ENCODE measurements around the gene CLPTM1.
"Not testable (repeated sequence)": the region's sequence is repeated elsewhere in the genome, so short reads cannot be mapped to it uniquely, and the experiment has no call there.

Gene CLPTM1

GRCh38 chr19:44942067-44942571, 13.1 kb upstream of the CLPTM1 start, which contains the start of gene APOC4:
TSS of gene APOC4 (plus strand) at chr19:44942237. CDS start at chr19:44942278, 41 bp downstream.
- no peak for DNase-seq

DNA sequence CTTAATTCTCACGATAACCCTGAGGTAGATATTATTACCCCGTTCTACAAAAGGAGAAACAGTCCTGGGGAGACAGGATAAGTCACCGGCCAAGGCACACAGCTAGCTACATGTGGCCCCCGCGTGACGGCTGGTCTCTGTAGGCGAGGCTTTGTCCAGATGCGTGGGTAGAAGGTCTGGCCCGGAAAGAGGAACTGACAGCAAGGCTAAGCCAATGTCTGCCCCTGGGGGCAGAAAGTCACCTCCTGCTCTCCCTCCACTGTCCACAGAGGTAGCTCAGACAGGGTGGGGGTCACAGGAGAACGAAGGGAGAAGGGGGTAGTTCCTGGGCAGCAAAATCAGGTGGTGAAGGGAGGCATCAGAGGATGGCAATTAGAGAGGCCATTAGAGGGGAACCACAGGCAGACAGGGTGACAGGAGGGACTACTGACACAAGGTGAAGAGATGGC, 11.4 kb upstream of the CLPTM1 start:
- no peak for DNase-seq

DNA sequence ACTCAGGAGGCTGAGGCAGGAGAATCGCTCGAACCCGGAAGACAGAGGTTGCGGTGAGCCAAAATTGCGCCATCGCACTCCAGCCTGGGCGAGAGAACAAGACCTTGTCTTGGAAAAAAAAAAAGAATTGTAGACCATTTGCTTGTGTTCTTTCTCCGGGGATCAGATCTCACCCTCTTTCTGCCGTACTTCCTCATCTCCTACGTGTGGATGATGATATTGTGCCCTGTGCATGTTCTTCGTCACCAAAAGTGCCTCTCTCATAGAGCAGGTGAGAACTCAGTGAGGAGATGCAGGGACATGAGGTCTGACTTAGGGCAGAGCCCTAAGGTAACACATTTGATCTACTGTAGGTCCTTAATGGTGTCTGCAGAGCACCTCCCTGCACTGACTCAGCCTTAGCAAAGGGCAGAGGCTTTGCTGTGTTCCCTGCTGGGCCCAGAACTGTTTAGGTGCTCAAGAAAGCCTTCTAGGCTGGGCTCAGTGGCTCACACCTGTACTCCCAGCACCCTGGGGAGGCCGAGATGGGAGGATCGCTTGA, 8.1 kb upstream of the CLPTM1 start:
- DNase-seq: no peak

DNA sequence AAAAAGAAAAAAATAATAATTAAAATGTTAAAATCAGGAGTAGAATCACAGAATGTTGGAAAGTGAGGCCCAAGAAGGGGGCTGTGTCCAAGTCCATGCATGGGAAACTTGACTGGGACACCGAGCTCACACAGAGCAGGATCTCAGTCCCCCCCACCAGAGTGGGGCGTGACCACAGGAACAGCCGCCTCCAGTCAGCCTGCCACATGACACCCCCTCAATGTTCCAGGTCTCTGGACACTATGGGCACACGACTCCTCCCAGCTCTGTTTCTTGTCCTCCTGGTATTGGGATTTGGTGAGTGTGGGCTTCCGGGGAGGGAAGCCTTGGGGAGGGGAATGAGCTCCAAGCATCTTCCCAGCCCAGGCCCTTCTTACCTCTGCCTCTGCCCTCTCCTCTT, 6.9 kb upstream of the CLPTM1 start:
- DNase-seq: no peak

- DNase-seq: no peak
These were observed 6.3 kb upstream of the CLPTM1 start for GRCh38 chr19:44948763-44949374.

- no peak for DNase-seq
These were observed 5.6 kb upstream of the CLPTM1 start for GRCh38 chr19:44949550-44949949.

DNA sequence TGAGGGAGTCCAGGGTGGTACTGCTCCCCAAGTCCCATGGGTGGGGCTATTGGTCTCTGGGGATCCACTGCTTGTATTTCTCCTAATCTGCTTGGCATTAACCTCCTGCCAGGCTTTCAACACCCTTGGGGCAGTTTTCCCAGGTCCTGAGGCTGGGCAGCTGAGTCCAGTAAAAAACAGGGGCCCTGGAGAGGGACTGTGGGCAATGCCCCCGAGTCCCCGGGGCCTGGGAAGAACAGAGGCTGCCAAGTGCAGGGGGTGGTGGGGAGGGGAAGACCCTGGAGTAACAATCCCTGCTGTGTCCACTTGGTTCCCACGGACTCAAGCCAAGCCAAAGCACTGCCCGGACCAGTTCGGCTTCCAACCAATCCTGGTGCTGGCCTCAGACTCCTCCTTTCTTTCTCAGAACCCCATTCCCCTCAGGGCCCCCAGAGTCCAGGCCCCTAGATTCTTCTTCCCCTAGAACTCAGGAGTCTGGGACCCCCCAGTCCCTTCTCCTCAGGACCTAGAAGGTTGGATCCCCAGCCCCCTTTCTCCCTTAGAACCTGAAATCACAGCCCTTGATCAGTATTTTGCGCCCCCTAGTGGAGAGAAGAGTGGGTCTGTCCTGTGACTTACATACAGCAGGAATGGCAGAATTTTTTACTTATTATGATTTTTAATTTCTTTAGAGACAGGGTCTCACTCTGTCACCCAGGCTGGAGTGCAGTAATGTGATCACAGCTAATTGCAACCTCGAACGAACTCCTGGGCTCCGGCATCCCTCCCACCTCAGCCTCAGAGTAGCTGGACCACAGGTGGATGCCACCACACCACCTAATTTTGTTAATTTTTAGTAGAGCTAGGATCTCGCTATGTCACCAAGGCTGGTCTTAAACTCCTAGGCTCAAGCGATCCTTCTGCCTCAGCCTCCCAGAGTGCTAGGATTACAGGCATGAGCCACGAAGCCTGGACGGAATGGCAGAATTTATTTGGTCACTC, 3.7 kb upstream of the CLPTM1 start:
- peak; percentile 76 for DNase-seq

DNA sequence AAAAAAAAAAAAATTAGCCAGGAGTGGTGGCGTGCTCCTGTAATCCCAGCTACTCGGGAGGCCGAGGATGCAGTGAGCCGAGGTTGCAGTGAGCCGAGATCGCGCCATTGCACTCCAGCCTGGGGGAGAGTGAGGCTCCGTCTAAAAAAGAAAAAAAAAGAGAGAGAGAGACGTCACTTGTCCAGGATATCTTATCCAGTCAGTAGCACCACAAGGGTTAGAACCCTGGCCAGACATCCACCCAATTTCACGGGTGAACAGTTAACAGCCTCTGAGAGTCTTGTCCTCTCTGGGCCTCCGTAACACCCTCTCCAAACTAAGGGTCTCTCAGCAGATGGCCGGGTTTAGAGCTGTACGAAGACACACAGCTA, 917 bp upstream of the CLPTM1 start:
- no peak for DNase-seq

- no peak for DNase-seq
These were observed 592 bp downstream of the CLPTM1 start for GRCh38 chr19:44955505-44956439.

- no peak for DNase-seq
These were observed 2.3 kb downstream of the CLPTM1 start for GRCh38 chr19:44957526-44957925.

DNA sequence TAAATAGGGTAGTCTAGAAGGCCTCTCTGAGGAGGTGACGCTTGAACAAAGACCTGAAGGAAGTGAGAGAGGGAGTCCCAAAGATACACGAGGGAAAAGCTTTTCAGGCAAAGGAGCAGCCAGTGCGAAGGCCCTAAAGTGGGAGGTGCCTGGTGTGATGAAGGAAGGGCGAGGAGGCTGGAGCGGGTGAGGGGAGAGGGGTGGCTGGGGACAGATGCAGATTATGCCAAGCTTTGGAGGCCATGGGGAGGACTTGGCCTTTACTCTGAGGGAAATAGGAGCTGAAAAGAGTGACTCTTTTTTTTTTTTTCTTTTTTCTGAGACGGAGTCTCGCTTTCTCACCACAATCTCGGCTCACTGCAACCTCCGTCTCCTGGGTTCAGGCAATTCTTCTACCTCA, 2.9 kb downstream of the CLPTM1 start:
- no peak for DNase-seq

- DNase-seq: no peak
These were observed 4.5 kb downstream of the CLPTM1 start for GRCh38 chr19:44959691-44960090.

- DNase-seq: no peak
These were observed 5.9 kb downstream of the CLPTM1 start for GRCh38 chr19:44960906-44961728.

DNA sequence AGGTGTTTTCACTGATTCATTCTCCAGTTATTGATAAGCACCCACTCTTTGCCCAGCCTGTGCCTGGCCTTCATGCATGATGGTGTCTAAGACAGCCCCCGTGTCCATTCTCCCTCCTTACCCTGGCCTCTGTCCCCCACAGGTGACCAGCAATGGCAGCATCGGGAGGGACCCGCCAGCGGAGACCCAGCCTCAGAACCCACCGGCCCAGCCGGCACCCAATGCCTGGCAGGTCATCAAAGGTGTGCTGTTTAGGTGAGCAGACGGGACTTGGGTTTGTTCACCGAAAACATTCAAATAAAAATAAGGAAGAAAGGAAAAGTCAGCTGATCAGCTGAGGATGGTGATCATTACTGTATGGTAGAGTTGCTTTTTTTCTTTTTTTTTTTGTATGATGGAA, 6.6 kb downstream of the CLPTM1 start:
- no peak for DNase-seq

DNA sequence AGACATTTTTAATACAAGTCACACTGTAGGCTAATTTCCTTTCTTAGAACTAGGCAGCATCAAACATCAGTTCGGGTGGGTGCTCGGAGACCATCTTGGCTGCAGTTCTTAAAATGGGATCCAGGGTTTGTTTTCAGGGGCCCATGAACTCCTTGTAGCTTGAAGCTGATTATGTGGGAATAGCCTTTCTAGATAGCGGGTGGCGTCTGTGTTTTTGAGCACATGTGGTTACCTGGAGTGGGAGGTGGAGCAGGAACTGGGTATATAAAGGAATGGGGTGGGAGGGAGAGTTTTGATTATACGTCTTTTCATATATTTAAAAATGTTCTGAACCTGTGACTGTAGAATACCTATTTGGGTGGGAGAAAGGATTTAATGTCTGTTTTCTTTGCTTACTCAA, 12.9 kb downstream of the CLPTM1 start:
- DNase-seq: no peak

GRCh38 chr19:44968670-44969069, 13.5 kb downstream of the CLPTM1 start:
- no peak for DNase-seq

GRCh38 chr19:44969437-44969836, 14.3 kb downstream of the CLPTM1 start:
- DNase-seq: no peak

DNA sequence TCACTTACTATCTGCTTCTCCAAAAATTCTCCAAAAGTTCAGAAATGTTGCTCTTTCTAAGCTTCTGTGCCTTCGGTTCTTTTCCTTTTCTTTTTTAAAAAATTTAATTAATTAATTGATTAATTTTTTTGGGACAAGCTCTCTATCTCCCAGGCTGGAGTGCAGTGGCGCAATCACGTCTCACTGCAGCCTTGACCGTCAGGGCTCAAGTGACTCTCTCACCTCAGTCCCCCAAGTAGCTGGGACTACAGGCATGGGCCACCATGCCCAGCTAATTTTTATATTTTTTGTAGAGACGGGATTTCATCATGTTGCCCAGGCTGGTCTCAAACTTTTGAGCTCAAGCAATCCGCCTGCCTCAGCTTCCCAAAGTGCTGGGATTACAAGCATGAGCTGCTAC, 16.3 kb downstream of the CLPTM1 start:
- DNase-seq: not testable (repeated sequence)

DNA sequence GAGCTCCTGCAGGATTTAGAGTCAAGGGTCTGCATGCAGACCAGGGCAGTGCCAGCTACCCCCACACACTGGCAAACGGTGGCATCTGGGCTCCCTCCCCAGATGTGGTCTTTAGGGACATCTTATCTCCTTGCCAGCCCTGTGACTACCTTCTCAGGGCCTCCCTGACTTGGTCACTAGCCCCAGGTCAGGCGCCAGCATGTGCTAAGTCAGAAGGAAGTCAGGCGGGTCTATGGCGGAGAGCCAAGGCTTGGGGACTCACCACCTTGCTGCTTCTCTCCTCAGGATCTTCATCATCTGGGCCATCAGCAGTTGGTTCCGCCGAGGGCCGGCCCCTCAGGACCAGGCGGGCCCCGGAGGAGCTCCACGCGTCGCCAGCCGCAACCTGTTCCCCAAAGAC, 17.6 kb downstream of the CLPTM1 start:
- no peak for DNase-seq

DNA sequence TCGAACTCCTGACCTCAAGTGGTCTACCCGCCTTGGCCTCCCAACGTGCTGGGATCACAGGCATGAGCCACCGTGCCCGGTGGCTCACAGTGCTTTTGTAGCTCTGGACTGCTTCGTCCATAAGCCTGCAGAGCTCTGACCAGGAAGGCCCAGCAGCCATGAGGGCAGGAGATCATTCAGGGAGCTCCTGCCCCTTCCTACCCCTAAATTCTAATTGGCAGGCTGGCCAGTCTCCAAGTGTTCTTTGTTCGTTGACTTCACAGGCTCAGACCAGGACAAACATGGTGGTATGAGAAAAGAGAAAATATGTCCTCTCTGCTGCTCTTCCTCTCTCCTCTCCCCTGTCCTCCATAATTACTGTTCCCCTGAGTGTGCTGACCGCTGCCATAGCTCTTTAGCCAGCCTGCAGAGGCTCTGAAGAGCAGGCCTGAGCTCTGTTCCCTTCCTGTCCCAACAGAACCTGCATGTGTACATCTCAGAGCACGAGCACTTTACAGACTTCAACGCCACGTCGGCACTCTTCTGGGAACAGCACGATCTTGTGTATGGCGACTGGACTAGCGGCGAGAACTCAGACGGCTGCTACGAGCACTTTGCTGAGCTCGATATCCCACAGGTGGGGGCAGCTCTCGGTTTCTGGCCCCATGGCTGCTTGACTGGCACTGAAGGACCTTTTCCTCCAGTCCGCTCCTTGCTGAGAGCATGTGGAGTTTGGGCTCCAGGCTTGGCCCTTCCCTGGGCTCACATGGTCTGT, 19.0 kb downstream of the CLPTM1 start:
- DNase-seq: no peak

DNA sequence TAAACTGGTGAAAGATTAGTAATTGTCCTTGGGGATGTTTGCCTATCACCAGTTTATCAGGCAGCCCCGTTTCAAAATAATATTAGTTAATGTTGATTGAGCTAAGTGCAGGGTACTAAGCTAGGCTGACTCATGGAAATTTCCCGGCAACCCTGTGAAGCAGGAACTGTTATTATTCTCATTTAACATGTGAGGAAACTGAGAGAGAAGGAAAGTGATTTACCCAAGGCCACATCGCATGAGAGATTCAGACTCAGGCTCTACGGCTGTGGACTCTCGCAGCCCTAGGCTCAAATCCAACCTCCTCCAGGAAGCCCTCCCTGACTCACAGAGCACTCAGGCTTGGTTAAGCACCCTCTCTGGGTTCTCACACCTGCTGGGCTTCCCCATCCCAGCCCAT, 19.7 kb downstream of the CLPTM1 start:
- no peak for DNase-seq
